ENCODE results near the gene IREB2. TPM values are rescaled to one million over a fixed set of nuclear protein-coding genes. Genes with fewer than 3 reads are reported as not detected.

Gene IREB2
- total RNA-seq, 1 donor from 2014 or later: 82.4 TPM

GRCh38 chr15:78424673-78425072 is 13.3 kb upstream of the IREB2 start:
- TF ChIP-seq CTCF (IDR thresholded peaks at IDR 0.05; ENCODE audit: partially characterized antibody, unreplicated experiment): no peak
- DNase-seq: no peak
- peaks cover 2% of the 10 kb centered on the region for H3K4me1 Mint-ChIP-seq (ENCODE audit: low read depth, unreplicated experiment)

GRCh38 chr15:78425643-78426042 is 12.4 kb upstream of the IREB2 start:
- Mint-ChIP-seq H3K27me3 (ENCODE audit: unreplicated experiment) (peaks cover 2% of the 10 kb centered on the region), H3K9me3 (ENCODE audit: unreplicated experiment) (peaks cover 4% of the 10 kb centered on the region)

More at GRCh38 chr15:78424673-78425072, 13.3 kb upstream of the IREB2 start:
- Mint-ChIP-seq H3K27ac (ENCODE audit: unreplicated experiment) (no peak overlapping the region), H3K36me3 (ENCODE audit: unreplicated experiment) (no peaks in the 10 kb centered on the region), H3K4me3 (ENCODE audit: unreplicated experiment) (no peak overlapping the region), H3K9me3 (ENCODE audit: unreplicated experiment) (peaks cover 4% of the 10 kb centered on the region), H3K27me3 (ENCODE audit: unreplicated experiment) (peaks cover 2% of the 10 kb centered on the region)

GRCh38 chr15:78426300-78426699 is 11.7 kb upstream of the IREB2 start:
- peaks cover 4% of the 10 kb centered on the region for H3K9me3 Mint-ChIP-seq (ENCODE audit: unreplicated experiment)
- H3K27me3 Mint-ChIP-seq (ENCODE audit: unreplicated experiment): peaks cover 2% of the 10 kb centered on the region
- DNase-seq: no peak
- H3K4me1 Mint-ChIP-seq (ENCODE audit: low read depth, unreplicated experiment): peaks cover 2% of the 10 kb centered on the region
- no peaks in the 10 kb centered on the region for H3K36me3 Mint-ChIP-seq (ENCODE audit: unreplicated experiment)
- H3K4me3 Mint-ChIP-seq (ENCODE audit: unreplicated experiment): no peak overlapping the region
- no peak for TF ChIP-seq CTCF (IDR thresholded peaks at IDR 0.05; ENCODE audit: partially characterized antibody, unreplicated experiment)
- H3K27ac Mint-ChIP-seq (ENCODE audit: unreplicated experiment): no peak overlapping the region

More at GRCh38 chr15:78425643-78426042, 12.4 kb upstream of the IREB2 start:
- Mint-ChIP-seq H3K27ac (ENCODE audit: unreplicated experiment) (no peak overlapping the region), H3K36me3 (ENCODE audit: unreplicated experiment) (no peaks in the 10 kb centered on the region), H3K4me1 (ENCODE audit: low read depth, unreplicated experiment) (peaks cover 2% of the 10 kb centered on the region), H3K4me3 (ENCODE audit: unreplicated experiment) (no peak overlapping the region)
- no peak for TF ChIP-seq CTCF (IDR thresholded peaks at IDR 0.05; ENCODE audit: partially characterized antibody, unreplicated experiment)
- DNase-seq: no peak

- H3K27me3 Mint-ChIP-seq (ENCODE audit: unreplicated experiment): peaks cover 2% of the 10 kb centered on the region
- TF ChIP-seq CTCF (IDR thresholded peaks at IDR 0.05; ENCODE audit: partially characterized antibody, unreplicated experiment): no peak
- peaks cover 2% of the 10 kb centered on the region for H3K4me1 Mint-ChIP-seq (ENCODE audit: low read depth, unreplicated experiment)
- no peak for DNase-seq
- no peak overlapping the region for H3K4me3 Mint-ChIP-seq (ENCODE audit: unreplicated experiment)
- no peak overlapping the region for H3K27ac Mint-ChIP-seq (ENCODE audit: unreplicated experiment)
- H3K36me3 Mint-ChIP-seq (ENCODE audit: unreplicated experiment): no peaks in the 10 kb centered on the region
- H3K9me3 Mint-ChIP-seq (ENCODE audit: unreplicated experiment): no peaks in the 10 kb centered on the region
Observed at GRCh38 chr15:78427953-78428352, 10.1 kb upstream of the IREB2 start.

GRCh38 chr15:78429477-78429876 is 8.5 kb upstream of the IREB2 start:
- DNase-seq: no peak
- TF ChIP-seq CTCF (IDR thresholded peaks at IDR 0.05; ENCODE audit: partially characterized antibody, unreplicated experiment): no peak
- no peak overlapping the region for H3K27ac Mint-ChIP-seq (ENCODE audit: unreplicated experiment)
- H3K4me1 Mint-ChIP-seq (ENCODE audit: low read depth, unreplicated experiment): no peaks in the 10 kb centered on the region
- H3K9me3 Mint-ChIP-seq (ENCODE audit: unreplicated experiment): no peaks in the 10 kb centered on the region
- H3K27me3 Mint-ChIP-seq (ENCODE audit: unreplicated experiment): peaks cover 2% of the 10 kb centered on the region
- no peak overlapping the region for H3K4me3 Mint-ChIP-seq (ENCODE audit: unreplicated experiment)
- no peaks in the 10 kb centered on the region for H3K36me3 Mint-ChIP-seq (ENCODE audit: unreplicated experiment)

Data from glutamatergic neuron (in vitro differentiated cells).